H1 (cell line): ENCODE data around the gene PSME3. TPM values are rescaled to one million over a fixed set of nuclear protein-coding genes. Genes with fewer than 3 reads are reported as not detected.

Experiments
- CTCF ChIA-PET: fragments of 300-600 bp; sonication (Branson Sonifier 250); formaldehyde crosslinking; loops from one replicate; lab custom pipeline; 2021; ENCODE audit not compliant: partially characterized antibody; lab: Charles Lee
- POLR2A ChIA-PET: fragments of 300-600 bp; sonication (Branson Sonifier 250); formaldehyde crosslinking; loops from one replicate; lab custom pipeline; 2021; ENCODE audit warnings: inconsistent platforms; ENCODE audit not compliant: partially characterized antibody; lab: Charles Lee
- DNase-seq, 2 experiments: peaks; one replicate each; pipeline versions ENCODE4 v3.0.0 to v3.0.0-alpha.2; 2010 to 2022; ENCODE audit warnings: low spot score in 2 of 2, low read depth in 1 of 2, mixed read lengths in 1 of 2
- FAIRE-seq: peaks from 2 replicates; lab custom pipeline; 2011; peaks lifted over from hg19 to GRCh38; lab: Jason Lieb, UNC
- H2AFZ ChIP-seq: 2 replicates; pipeline ENCODE4 v1.8.1; 2012; ENCODE audit warnings: low read length, inconsistent platforms
- H2AK5ac ChIP-seq: 2 replicates; pipeline ENCODE4 v1.6.1; 2013; ENCODE audit warnings: low read depth, low read length
- H2BK120ac ChIP-seq: replicated peaks from 2 replicates; pipeline ENCODE3; 2013; ENCODE audit warnings: low read depth, low read length, inconsistent platforms
- H2BK12ac ChIP-seq: 2 replicates; pipeline ENCODE4 v1.6.1; 2013; ENCODE audit warnings: low read depth, low read length
- H2BK15ac ChIP-seq: 2 replicates; pipeline ENCODE4 v1.6.1; 2013; ENCODE audit warnings: low read length
- H2BK20ac ChIP-seq: 2 replicates; pipeline ENCODE4 v1.6.1; 2013; ENCODE audit warnings: low read length
- H2BK5ac ChIP-seq: 2 replicates; pipeline ENCODE4 v1.6.1; 2013; ENCODE audit warnings: low read depth, low read length
- H3K14ac ChIP-seq: 2 replicates; pipeline ENCODE4 v1.6.1; 2013; ENCODE audit warnings: inconsistent platforms; ENCODE audit not compliant: insufficient read length
- H3K18ac ChIP-seq: 2 replicates; pipeline ENCODE4 v1.6.1; 2013; ENCODE audit warnings: low read length; ENCODE audit errors: extremely low read depth
- H3K23ac ChIP-seq: 2 replicates; pipeline ENCODE4 v1.6.1; 2013; ENCODE audit warnings: inconsistent platforms; ENCODE audit not compliant: insufficient read length
- H3K23me2 ChIP-seq: 2 replicates; pipeline ENCODE4 v1.6.1; 2013; ENCODE audit warnings: low read depth, low read length
- H3K27ac ChIP-seq: 2 replicates; pipeline ENCODE4 v1.6.1; 2011; ENCODE audit warnings: low read depth, low read length, inconsistent platforms
- H3K27me3 ChIP-seq, 4 experiments: replicated peaks in 1 of 4; 1 replicate in 1 of 4; 2 replicates in 3 of 4; pipeline versions ENCODE4 v1.6.1 to v1.8.1; 2011 to 2013; ENCODE audit warnings: low read length in 3 of 4, mild to moderate bottlenecking in 3 of 4, inconsistent platforms in 2 of 4, mixed read lengths in 2 of 4, moderate library complexity in 1 of 4; ENCODE audit not compliant: control insufficient read depth in 3 of 4, insufficient read depth in 3 of 4; ENCODE audit errors: extremely low read depth in 1 of 4
- H3K36me3 ChIP-seq, 4 experiments: 2 replicates each; pipeline versions ENCODE4 v1.6.1 to v1.8.1; 2011 to 2013; ENCODE audit warnings: mild to moderate bottlenecking in 4 of 4, low read length in 3 of 4, moderate library complexity in 2 of 4, control low read depth in 1 of 4, inconsistent platforms in 1 of 4; ENCODE audit not compliant: insufficient read depth in 4 of 4, control insufficient read depth in 2 of 4
- H3K4ac ChIP-seq: replicated peaks from 2 replicates; pipeline ENCODE3; 2013; ENCODE audit warnings: low read length, low read depth, mixed read lengths, inconsistent platforms; ENCODE audit not compliant: insufficient read length
- H3K4me1 ChIP-seq, 4 experiments: replicated peaks in 1 of 4; 1 replicate in 1 of 4; 2 replicates in 3 of 4; pipeline versions ENCODE4 v1.6.1 to v1.8.1; 2011 to 2013; ENCODE audit warnings: low read length in 3 of 4, inconsistent platforms in 2 of 4, mixed read lengths in 1 of 4; ENCODE audit not compliant: insufficient read depth in 4 of 4, control insufficient read depth in 3 of 4
- H3K4me2 ChIP-seq, 2 experiments: 2 replicates each; pipeline versions ENCODE4 v1.6.1 to v1.8.1; 2011 to 2013; ENCODE audit warnings: low read depth in 2 of 2, low read length in 2 of 2, control low read depth in 1 of 2, inconsistent platforms in 1 of 2, mild to moderate bottlenecking in 1 of 2; ENCODE audit not compliant: insufficient read depth in 1 of 2
- H3K4me3 ChIP-seq, 4 experiments: fragments of 200-600, 300-600 bp in 1 of 4; sonication (generic), shearing (Covaris generic), sonication (Bioruptor Twin) in 1 of 4; 2 replicates each; pipeline versions ENCODE4 v1.5.1 to v1.8.1; 2011 to 2016; ENCODE audit warnings: low read length in 4 of 4, low read depth in 3 of 4, control low read depth in 2 of 4, inconsistent platforms in 2 of 4, mild to moderate bottlenecking in 2 of 4, mixed read lengths in 1 of 4, moderate library complexity in 1 of 4; ENCODE audit not compliant: insufficient read depth in 2 of 4; ENCODE audit errors: extremely low read depth in 1 of 4
- H3K56ac ChIP-seq: replicated peaks from 2 replicates; pipeline ENCODE3; 2013; ENCODE audit warnings: low read depth, mild to moderate bottlenecking, mixed read lengths, low read length, inconsistent platforms; ENCODE audit not compliant: insufficient read length
- H3K79me1 ChIP-seq: 2 replicates; pipeline ENCODE4 v1.6.1; 2013; ENCODE audit warnings: low read depth, low read length, control low read depth
- H3K79me2 ChIP-seq, 2 experiments: 2 replicates each; pipeline versions ENCODE4 v1.6.1 to v1.8.1; 2012 to 2013; ENCODE audit warnings: low read length in 2 of 2, mild to moderate bottlenecking in 2 of 2, inconsistent platforms in 1 of 2; ENCODE audit not compliant: insufficient read depth in 2 of 2, control insufficient read depth in 1 of 2
- H3K9ac ChIP-seq, 4 experiments: replicated peaks in 1 of 4; 1 replicate in 1 of 4; 2 replicates in 3 of 4; pipeline versions ENCODE4 v1.6.1 to v1.8.1; 2011 to 2013; ENCODE audit warnings: low read depth in 3 of 4, low read length in 3 of 4, control low read depth in 2 of 4, mild to moderate bottlenecking in 2 of 4, moderate library complexity in 2 of 4, inconsistent platforms in 1 of 4; ENCODE audit errors: extremely low read depth in 1 of 4
- H3K9me3 ChIP-seq, 2 experiments: 2 replicates each; pipeline versions ENCODE4 v1.6.1 to v1.8.1; 2012 to 2013; ENCODE audit warnings: mild to moderate bottlenecking in 2 of 2, moderate library complexity in 2 of 2, control low read depth in 1 of 2, inconsistent platforms in 1 of 2, low read depth in 1 of 2, low read length in 1 of 2, mixed read lengths in 1 of 2; ENCODE audit not compliant: insufficient read depth in 2 of 2
- H4K20me1 ChIP-seq, 2 experiments: replicated peaks in 1 of 2; 2 replicates each; pipeline versions ENCODE3 to v1.8.1; 2011 to 2013; ENCODE audit warnings: inconsistent platforms in 2 of 2, low read length in 2 of 2, mild to moderate bottlenecking in 1 of 2; ENCODE audit not compliant: insufficient read depth in 2 of 2, control insufficient read depth in 1 of 2
- H4K5ac ChIP-seq: 2 replicates; pipeline ENCODE4 v1.6.1; 2013; ENCODE audit warnings: low read length, low read depth, mixed read lengths, inconsistent platforms; ENCODE audit not compliant: insufficient read length
- H4K8ac ChIP-seq: 2 replicates; pipeline ENCODE4 v1.8.0; 2013; ENCODE audit warnings: mild to moderate bottlenecking, moderate library complexity, low read length, inconsistent platforms; ENCODE audit not compliant: insufficient read depth; ENCODE audit errors: extremely low read depth
- H4K91ac ChIP-seq: replicated peaks from 2 replicates; pipeline ENCODE3; 2013; ENCODE audit warnings: low read length, mixed read lengths, inconsistent platforms; ENCODE audit not compliant: insufficient read length
- WGBS, 2 experiments: shearing (Covaris generic) in 1 of 2; methylation state at CpG; one replicate each; pipeline versions ENCODE4 v1.1.6 to v1.1.7; 2013 to 2015; ENCODE audit warnings: low lambda C conversion rate in 2 of 2, mixed read lengths in 2 of 2, inconsistent platforms in 1 of 2, low coverage in 1 of 2, missing lambda C conversion rate in 1 of 2; ENCODE audit not compliant: insufficient replicate concordance in 2 of 2, insufficient coverage in 1 of 2, insufficient read length in 1 of 2; ENCODE audit errors: extremely low coverage in 1 of 2, missing lambda C conversion rate in 1 of 2; 5-methylcytosine and 5-hydroxymethylcytosine counted together
- polyA plus RNA-seq, 7 experiments: library from polyadenylated mRNA; depleted of rRNA in 3 of 7; stranded (reverse) in 5 of 7; unstranded in 2 of 7; fragments of >200 nt in 5 of 7; fragments of 200-250 nt in 2 of 7; gene quantifications; 1 replicate in 5 of 7; 2 replicates in 1 of 7; 4 replicates in 1 of 7; pipeline versions ENCODE4 v1.2.1 to v1.2.3, GENCODE V29; 2011 to 2013; ENCODE audit warnings: missing spikeins in 2 of 7, mixed read lengths in 2 of 7
- total RNA-seq: library from RNA; stranded (reverse); fragmentation: NEBNext Ultra II Directional; extraction: Animal tissue kit (Norgen Biotek cat#: 25700); gene quantifications from 2 replicates; pipeline ENCODE4 v1.2.1, GENCODE V29; 2021

The PSME3 gene
- total and polyA plus RNA-seq, 2 of the 8 experiments (the other 6 are each of a cell fraction or from before 2014, with no cell fraction given): 149 to 224 TPM

DNA sequence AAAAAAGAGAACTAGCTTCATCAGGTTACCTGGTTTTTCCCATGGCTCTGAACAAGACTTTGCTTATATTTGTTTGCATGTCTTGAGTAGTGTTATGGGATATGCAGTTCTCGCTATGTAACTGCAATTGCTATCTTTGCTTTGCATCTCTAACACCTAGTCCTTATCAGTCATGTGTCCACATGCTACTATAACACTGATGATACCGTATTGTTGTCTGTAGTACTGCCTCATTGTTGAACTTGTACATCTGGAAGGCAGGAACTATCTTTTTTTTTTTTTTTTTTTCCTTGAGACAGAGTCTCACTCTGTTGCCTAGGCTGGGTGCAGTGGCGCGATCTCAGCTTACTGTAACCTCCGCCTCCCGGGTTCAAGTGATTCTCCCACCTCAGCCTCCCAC is 2.5 kb downstream of the PSME3 start:
- Histone ChIP-seq H3K79me1 (peaks cover 2% of the 10 kb centered on the region; the same call in 1 of the 2 replicates), H3K27me3 (no peaks in the 10 kb centered on the region), H4K8ac (no peak overlapping the region), H3K56ac (no peak overlapping the region), H3K79me2 (peaks cover 3 to 22% of the 10 kb centered on the region in 2 experiments), H2AK5ac (no peak overlapping the region), H4K5ac (no peak overlapping the region), H3K4me1 (peaks cover 0 to 2% (median 0%) of the 10 kb centered on the region in 4 experiments; a peak in 2 of 7 replicates), H2AFZ (no peak overlapping the region), H3K36me3 (peaks cover 19 to 53% (median 42%) of the 10 kb centered on the region in 4 experiments), H3K4me3 (no peak overlapping the region), H3K23me2 (peaks cover 9% of the 10 kb centered on the region), H3K23ac (no peak overlapping the region), H2BK5ac (no peak overlapping the region), H4K20me1 (peaks cover 0 to 2% of the 10 kb centered on the region in 2 experiments), H3K4ac (no peak overlapping the region), H3K27ac (no peak overlapping the region), H2BK120ac (no peak overlapping the region), H3K9ac (no peak overlapping the region), H2BK12ac (no peak overlapping the region), H3K18ac (no peak overlapping the region), H3K14ac (no peak overlapping the region), H2BK15ac (no peak overlapping the region), H4K91ac (no peak overlapping the region), H3K4me2 (no peak overlapping the region), H2BK20ac (no peak overlapping the region), H3K9me3 (no peaks in the 10 kb centered on the region)
- 86% methylated on average over 6 of the region's 6 CpGs; no CpG with 5 or more reads in 1 of the 2 experiments for WGBS, 2 experiments
- POLR2A ChIA-PET: interaction anchor here (2.6 to 8.9 kb wide), 4 partner anchors 11 to 163 kb away, joined by 10 to 111 read pairs (median 43); partner anchors contain the start of genes AOC2, AOC3, BECN1 and RPL27
- CTCF ChIA-PET: interaction anchor here (1.0 to 3.4 kb wide), 3 partner anchors 9 to 101 kb away, joined by 4 to 10 read pairs (median 4); partner anchors contain the start of gene AOC2
- DNase-seq (no peak), FAIRE-seq (no peak)
